ENCODE results near the gene KRT81. TPM values are rescaled to one million over a fixed set of nuclear protein-coding genes. Genes with fewer than 3 reads are reported as not detected.

Gene KRT81
- total RNA-seq, 1 donor from 2014 or later: 0.83 TPM

GRCh38 chr12:52313926-52314325 is 22.6 kb upstream of the KRT81 start:
- DNase-seq (ENCODE audit: extremely low spot score, unreplicated experiment): peak; percentile 59
- H3K9me3 Mint-ChIP-seq (ENCODE audit: unreplicated experiment): no peaks in the 10 kb centered on the region
- H3K27me3 Mint-ChIP-seq (ENCODE audit: unreplicated experiment): peaks cover 31% of the 10 kb centered on the region
- TF ChIP-seq CTCF (IDR thresholded peaks at IDR 0.05): no peak
- no peaks in the 10 kb centered on the region for H3K36me3 Mint-ChIP-seq (ENCODE audit: unreplicated experiment)
- no peak overlapping the region for H3K4me3 Mint-ChIP-seq (ENCODE audit: unreplicated experiment)
- no peak overlapping the region for H3K27ac Mint-ChIP-seq (ENCODE audit: unreplicated experiment)
- H3K4me1 Mint-ChIP-seq (ENCODE audit: unreplicated experiment): peaks cover under 1% of the 10 kb centered on the region

GRCh38 chr12:52313461-52313860 is 22.1 kb upstream of the KRT81 start:
- no peak for TF ChIP-seq CTCF (IDR thresholded peaks at IDR 0.05)
- no peaks in the 10 kb centered on the region for H3K9me3 Mint-ChIP-seq (ENCODE audit: unreplicated experiment)
- DNase-seq (ENCODE audit: extremely low spot score, unreplicated experiment): peak; percentile 70
- no peak overlapping the region for H3K4me3 Mint-ChIP-seq (ENCODE audit: unreplicated experiment)
- H3K4me1 Mint-ChIP-seq (ENCODE audit: unreplicated experiment): peaks cover 5% of the 10 kb centered on the region
- H3K27me3 Mint-ChIP-seq (ENCODE audit: unreplicated experiment): peaks cover 26% of the 10 kb centered on the region
- no peaks in the 10 kb centered on the region for H3K36me3 Mint-ChIP-seq (ENCODE audit: unreplicated experiment)
- H3K27ac Mint-ChIP-seq (ENCODE audit: unreplicated experiment): no peak overlapping the region

GRCh38 chr12:52312086-52312485 is 20.8 kb upstream of the KRT81 start:
- no peak overlapping the region for H3K4me3 Mint-ChIP-seq (ENCODE audit: unreplicated experiment)
- no peaks in the 10 kb centered on the region for H3K36me3 Mint-ChIP-seq (ENCODE audit: unreplicated experiment)
- no peak overlapping the region for H3K27ac Mint-ChIP-seq (ENCODE audit: unreplicated experiment)
- TF ChIP-seq CTCF (IDR thresholded peaks at IDR 0.05): no peak
- H3K4me1 Mint-ChIP-seq (ENCODE audit: unreplicated experiment): peaks cover 9% of the 10 kb centered on the region
- peak; percentile 65 for DNase-seq (ENCODE audit: extremely low spot score, unreplicated experiment)
- H3K27me3 Mint-ChIP-seq (ENCODE audit: unreplicated experiment): peaks cover 24% of the 10 kb centered on the region
- no peaks in the 10 kb centered on the region for H3K9me3 Mint-ChIP-seq (ENCODE audit: unreplicated experiment)

GRCh38 chr12:52311285-52311648 is 19.9 kb upstream of the KRT81 start:
- H3K27ac Mint-ChIP-seq (ENCODE audit: unreplicated experiment): no peak overlapping the region
- TF ChIP-seq CTCF (IDR thresholded peaks at IDR 0.05): no peak
- H3K4me1 Mint-ChIP-seq (ENCODE audit: unreplicated experiment): peaks cover 9% of the 10 kb centered on the region
- H3K9me3 Mint-ChIP-seq (ENCODE audit: unreplicated experiment): no peaks in the 10 kb centered on the region
- peak; percentile 42 for DNase-seq (ENCODE audit: extremely low spot score, unreplicated experiment)
- H3K4me3 Mint-ChIP-seq (ENCODE audit: unreplicated experiment): no peak overlapping the region
- H3K27me3 Mint-ChIP-seq (ENCODE audit: unreplicated experiment): peaks cover 24% of the 10 kb centered on the region
- no peaks in the 10 kb centered on the region for H3K36me3 Mint-ChIP-seq (ENCODE audit: unreplicated experiment)

GRCh38 chr12:52310622-52311284 is 19.4 kb upstream of the KRT81 start:
- peak; percentile 57 for DNase-seq (ENCODE audit: extremely low spot score, unreplicated experiment)
- Mint-ChIP-seq H3K27me3 (ENCODE audit: unreplicated experiment) (peaks cover 24% of the 10 kb centered on the region), H3K9me3 (ENCODE audit: unreplicated experiment) (no peaks in the 10 kb centered on the region), H3K36me3 (ENCODE audit: unreplicated experiment) (no peaks in the 10 kb centered on the region), H3K27ac (ENCODE audit: unreplicated experiment) (no peak overlapping the region), H3K4me1 (ENCODE audit: unreplicated experiment) (peaks cover 9% of the 10 kb centered on the region), H3K4me3 (ENCODE audit: unreplicated experiment) (no peak overlapping the region)
- TF ChIP-seq CTCF (IDR thresholded peaks at IDR 0.05): no peak

All from osteocyte (in vitro differentiated cells).